ENCODE data around the gene KDM4C. TPM values are rescaled to one million over a fixed set of nuclear protein-coding genes. Genes with fewer than 3 reads are reported as not detected.

The KDM4C gene
- total RNA-seq, 1 donor from 2014 or later = 51.1 TPM

DNA sequence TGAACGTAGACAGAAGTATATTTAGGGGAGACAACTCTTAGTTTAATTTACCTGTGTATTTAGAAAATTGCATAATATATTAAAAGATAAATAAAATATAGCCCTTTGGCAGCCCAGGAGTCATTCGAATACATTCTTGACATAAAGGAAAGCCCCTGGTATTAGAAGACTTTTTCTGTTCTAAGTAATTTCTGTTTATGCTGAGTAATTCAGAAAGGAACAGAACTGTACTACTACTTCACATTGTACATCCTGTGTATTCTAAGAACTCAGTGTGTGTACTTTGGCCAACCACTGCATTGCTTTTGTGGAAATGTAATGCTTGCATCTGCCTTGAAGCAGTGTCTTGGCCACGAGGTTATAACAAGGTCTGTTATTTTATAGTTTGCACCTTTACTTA lies 136.4 kb downstream of the KDM4C start:
- DNase-seq (ENCODE audit: low spot score) (no peak), ATAC-seq (no peak)
- intact Hi-C loops (cut with DNase I) = no loop called here

DNA sequence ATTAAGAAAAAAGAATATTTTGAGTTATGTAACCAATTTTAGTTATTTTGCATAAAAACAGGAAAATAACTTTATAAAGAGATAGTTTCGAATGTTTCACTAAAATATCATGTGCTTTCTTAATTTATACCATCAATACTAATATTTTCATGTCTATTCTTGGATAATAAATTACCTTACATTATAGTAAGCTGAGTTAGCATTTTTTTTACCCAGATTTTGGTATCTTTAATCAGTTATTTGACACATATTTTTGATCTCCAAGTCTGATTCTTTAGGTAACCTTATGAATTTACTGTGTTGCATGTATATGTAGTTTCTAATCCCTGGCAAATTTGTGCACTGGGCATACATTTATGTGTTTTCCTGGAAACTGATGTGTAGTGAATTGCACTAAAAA lies 138.0 kb downstream of the KDM4C start:
- DNase-seq (ENCODE audit: low spot score) (no peak), ATAC-seq (no peak)
- intact Hi-C loops (cut with DNase I) = no loop called here

DNA sequence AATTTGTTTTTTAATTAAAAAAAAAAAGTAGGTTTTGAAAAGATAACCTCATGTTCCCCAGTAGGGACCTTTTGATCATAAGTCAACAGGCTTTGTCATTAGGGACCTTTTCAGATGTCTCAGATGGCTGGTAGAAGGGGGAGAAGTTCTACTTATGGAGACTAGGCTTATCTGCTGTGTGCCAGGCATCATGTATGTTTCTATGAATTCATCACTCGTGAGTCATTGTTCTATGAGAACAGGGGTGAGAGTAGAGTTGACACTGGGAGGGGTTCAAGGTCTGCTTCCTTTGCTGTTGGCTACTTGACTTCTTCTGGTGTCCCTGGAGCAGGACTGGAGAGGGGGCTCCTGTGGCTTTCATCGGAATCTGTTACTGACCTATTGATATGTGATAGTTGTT lies 138.8 kb downstream of the KDM4C start:
- ATAC-seq (no peak), DNase-seq (ENCODE audit: low spot score) (no peak)
- intact Hi-C loops (cut with DNase I) = no loop called here

DNA sequence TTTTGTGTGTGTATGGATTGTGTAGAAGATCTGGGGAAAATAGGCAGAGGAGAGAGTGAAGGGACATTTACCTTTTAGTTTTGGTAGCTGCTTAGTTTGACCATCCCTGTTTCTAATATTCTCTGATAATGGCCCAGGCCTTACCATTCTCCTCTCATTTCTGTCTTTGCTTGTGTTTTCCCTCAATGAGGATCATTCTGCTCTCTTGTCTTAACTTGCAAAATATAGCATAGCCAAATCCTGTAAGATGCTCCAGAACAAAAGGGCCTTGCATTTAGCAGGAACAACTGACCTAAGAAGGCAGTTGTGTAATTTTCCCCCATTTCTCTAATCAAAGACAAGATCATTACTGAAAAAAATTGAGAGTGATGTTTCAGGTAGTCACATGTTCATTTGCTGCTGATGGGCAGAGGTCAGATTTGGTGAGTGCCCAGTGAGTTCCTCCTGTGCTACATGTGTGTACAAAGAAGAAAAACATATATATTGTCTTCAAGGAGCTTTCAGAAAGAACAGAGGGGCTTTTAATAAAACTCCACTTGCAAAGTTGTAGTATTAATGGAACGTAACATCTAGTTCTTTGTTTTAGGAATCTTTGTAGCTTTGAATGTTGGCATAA lies 139.5 kb downstream of the KDM4C start:
- DNase-seq (ENCODE audit: low spot score) = no peak
- intact Hi-C loops (cut with DNase I) = no loop called here
- ATAC-seq = no peak

DNA sequence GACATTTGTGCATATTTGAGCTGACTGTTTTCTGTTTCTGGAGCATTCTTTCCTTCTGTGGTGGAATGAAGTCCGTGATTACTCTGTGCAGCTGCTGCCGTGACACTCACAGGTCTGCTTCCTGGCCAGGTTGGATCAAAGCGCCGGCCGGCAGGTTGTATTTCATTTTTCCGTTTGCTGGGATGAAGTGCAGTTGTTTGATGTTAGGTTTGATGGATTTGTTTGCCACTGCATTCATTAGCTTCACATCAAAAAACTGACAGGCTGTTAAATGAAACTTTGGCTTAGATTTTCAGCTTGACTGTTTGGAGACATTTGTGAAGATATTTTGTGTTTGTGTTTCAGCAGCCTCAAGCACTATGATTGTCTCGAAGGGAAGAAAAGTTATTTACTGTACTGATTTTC lies 140.1 kb downstream of the KDM4C start:
- no peak for ATAC-seq
- intact Hi-C loops (cut with DNase I) = no loop called here

DNA sequence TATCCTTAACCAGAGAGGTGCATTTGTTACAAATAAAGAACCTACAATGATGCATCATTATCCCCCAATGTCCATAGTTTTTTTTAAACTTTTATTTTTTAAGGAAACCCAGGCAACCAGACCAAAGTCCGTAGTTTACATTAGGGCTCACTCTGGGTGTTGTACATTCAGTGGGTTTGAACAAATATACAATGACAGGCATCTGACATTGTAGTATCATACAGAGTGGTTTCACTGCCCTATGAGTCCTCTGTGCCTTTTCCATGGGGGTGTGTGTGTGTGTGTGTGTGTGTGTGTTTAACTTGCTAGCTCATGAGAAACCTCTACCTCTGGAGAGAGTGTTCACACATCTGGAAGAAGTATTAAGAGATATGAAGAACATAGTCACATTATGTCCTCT lies 141.5 kb downstream of the KDM4C start:
- intact Hi-C loops (cut with DNase I) = no loop called here
- ATAC-seq = no peak

More for the DNA sequence above, 140.1 kb downstream of the KDM4C start:
- DNase-seq (ENCODE audit: low spot score) = no peak

DNA sequence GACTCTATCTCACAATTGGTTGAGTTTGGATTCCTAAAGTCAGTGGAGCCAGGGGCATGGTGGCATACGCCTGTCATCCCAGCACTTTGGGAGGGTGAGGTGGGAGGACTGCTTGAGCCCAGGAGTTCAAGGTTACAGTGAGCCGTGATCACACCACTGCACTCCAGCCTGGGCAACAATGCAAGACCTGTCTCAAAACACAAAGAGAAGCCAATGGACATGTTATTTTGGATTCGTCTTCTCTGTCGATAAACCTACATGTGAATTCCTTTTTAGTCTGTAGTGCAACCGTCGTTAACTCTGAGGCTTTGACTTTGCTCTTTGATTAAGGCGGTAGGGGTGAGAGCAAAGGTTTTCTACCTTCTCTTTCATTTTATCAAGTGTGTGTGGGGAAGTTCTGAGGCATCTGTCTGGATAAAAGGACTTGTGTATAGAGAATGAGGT lies 142.7 kb downstream of the KDM4C start:
- ATAC-seq = no peak
- no peak for DNase-seq (ENCODE audit: low spot score)
- intact Hi-C loops (cut with DNase I) = no loop called here

More for the DNA sequence above, 141.5 kb downstream of the KDM4C start:
- no peak for DNase-seq (ENCODE audit: low spot score)

DNA sequence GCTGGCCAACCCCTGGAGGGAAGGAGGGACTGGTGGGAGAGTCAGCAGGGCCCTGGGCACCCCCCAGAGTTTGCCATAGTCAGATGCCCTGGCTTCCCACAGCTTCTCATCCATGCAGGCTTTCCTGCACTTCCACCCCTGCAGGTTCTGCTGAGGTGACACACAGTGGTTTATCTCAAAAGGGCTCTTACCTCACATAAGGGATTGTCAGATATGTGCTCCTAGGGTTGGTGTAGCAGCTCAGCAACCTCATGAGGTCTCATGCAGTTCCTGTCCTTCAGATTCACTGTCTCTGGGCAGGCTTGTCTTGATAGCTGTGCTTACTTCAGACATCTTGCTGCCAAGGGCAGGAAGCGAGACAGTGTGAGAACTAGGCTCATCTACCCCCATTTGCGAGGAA lies 143.4 kb downstream of the KDM4C start:
- no peak for ATAC-seq
- no peak for DNase-seq (ENCODE audit: low spot score)
- intact Hi-C loops (cut with DNase I) = no loop called here

DNA sequence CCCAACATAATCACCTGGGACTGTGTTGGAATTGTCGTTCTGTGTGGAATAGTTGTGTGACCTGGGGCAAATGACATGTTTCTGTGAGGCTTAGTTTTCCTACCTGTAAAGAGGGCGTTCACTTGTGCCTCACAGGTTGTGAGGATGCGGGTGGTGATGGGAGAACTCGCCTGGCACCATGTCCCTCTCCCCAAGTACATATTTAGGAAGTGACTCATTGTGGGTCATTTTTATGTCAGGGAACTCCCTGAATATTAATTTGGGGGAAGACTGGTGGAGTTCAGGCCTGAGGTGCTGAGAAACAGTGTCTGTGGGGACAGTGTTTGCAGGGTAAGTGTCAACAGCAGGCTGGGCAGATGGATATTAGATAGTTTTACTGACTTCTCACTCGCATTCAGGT lies 144.7 kb downstream of the KDM4C start:
- ATAC-seq (no peak), DNase-seq (ENCODE audit: low spot score) (no peak)
- intact Hi-C loops (cut with DNase I) = no loop called here

DNA sequence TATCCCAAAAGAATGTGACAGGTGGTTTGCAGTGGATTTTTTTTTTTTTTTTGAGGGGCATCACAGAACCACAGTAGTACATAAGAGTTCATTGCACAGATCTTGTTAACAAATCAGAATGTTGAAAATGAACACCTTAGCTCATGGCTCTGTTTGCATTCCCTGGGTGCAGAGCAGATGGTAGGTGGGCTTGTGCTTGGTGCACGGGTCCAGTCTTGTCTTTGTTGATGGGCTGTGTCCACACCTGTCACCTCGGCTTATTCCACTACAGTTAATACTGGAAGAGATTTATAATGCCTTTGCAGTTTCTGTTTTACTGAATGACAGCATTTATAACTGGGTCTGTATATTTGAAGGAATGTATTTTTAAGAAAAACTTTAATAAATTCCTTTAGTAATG lies 146.6 kb downstream of the KDM4C start:
- DNase-seq (ENCODE audit: low spot score) (no peak), ATAC-seq (no peak)
- intact Hi-C loops (cut with DNase I) = no loop called here

DNA sequence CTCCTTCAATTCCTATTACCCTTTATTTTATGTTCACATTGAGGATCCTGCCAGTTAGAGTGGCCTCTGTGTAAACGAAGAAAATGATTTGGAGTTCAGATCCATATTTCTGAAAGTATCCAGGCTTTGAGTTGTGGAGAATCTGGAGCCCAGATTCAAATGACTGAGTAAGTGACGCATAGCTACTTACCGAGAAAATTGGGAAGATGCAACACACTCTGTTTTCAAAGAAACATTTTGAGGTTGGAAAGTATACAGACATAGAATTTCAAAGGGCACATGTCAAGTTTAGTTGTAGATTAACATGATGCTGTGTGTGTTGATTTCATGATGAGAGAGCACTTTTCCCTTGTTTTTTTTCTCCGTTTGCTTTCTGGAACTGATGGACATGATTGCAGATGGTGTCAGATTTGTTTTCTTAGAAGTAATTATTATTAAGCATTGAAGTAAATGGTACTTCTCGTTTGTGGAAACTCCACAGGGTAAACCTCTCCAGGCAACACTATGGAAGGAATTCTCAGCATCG lies 148.1 kb downstream of the KDM4C start:
- intact Hi-C loops (cut with DNase I) = no loop called here
- no peak for DNase-seq (ENCODE audit: low spot score)
- ATAC-seq = no peak

DNA sequence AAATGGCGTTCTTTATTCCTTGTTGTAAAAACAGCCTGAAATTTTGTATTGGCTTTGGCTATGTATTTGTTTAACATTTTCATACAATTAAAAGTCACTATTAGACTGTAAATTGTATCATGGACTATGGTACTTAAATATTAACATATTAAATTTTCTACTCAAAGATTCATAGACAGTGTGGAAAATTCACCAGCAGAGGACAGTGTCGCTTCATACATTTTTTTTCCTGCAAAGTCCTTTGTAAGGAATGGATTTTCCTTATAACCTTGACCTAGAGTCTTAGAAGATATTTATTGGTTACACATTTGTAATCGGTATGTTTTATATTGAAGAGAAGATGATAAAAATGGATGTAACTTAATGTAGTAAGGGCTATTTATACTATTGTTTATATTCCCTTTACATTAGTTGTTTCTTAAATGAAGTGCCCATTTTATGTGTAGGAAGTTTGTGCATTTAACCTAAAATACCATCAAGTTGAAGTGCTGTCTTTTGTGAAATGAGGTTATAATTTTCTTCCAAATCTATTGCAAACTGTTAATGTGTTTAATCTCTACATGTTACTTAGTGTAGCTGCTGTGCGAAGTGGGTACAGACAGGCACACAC lies 150.1 kb downstream of the KDM4C start:
- no peak for DNase-seq (ENCODE audit: low spot score)
- intact Hi-C loops (cut with DNase I) = no loop called here
- ATAC-seq = no peak

DNA sequence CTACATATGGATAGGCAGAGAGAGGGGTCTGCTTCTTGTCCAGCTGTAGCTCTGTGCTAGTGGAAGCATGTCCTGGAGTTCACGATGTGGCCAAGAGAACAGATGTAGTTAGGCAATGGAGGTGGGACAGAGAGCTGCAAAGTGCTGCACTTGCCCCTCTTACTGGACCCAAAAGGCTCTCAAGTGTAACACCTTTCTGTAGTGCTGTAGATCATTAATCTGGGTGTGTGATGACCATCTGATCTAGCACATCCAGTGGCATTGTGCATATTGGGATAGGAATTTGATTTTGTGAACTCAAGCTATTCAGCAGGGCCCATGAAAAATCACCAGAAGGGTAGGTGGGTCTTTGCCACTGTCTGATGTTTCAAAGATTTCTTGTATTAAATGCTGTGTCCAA lies 151.4 kb downstream of the KDM4C start:
- intact Hi-C loops (cut with DNase I) = no loop called here
- ATAC-seq (no peak), DNase-seq (ENCODE audit: low spot score) (no peak)

DNA sequence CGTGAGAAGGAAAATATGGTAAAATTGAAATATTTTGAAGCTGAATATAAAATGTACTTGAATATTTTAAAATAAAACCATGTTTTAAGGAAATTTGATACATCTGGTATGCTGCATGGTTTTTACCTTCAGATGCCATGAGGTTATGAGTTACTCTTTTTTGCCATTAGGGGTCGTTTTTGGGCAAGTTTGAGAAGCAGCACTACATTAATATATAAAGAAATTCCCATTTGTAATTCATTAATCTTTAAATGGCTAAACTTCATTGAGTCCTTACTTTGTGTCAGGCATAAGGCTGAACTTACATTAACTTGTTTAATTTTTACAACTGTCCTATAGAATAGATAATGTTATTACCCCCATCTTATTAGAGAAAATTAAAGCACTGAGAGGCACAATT lies 152.3 kb downstream of the KDM4C start:
- DNase-seq (ENCODE audit: low spot score) (no peak), ATAC-seq (no peak)
- intact Hi-C loops (cut with DNase I) = no loop called here

DNA sequence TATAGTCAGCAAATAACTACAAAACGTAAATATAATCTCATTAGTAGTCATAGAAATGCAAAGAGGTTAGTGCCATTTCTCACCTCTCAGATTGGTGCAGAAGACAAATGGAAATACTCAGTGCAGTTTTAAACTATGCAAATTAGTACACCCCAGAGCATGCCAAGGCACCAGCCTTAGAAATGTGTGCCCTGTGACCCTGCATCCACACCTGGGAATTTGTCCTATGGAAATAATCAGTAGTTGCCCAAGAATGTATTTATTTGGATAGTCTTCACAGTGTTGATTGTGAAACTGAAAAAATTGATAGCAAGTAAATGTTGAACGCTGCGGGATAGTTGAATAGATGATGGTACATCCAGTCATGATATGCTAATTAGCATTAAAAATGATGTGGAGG lies 152.7 kb downstream of the KDM4C start:
- DNase-seq (ENCODE audit: low spot score) = no peak
- no peak for ATAC-seq
- intact Hi-C loops (cut with DNase I) = no loop called here

DNA sequence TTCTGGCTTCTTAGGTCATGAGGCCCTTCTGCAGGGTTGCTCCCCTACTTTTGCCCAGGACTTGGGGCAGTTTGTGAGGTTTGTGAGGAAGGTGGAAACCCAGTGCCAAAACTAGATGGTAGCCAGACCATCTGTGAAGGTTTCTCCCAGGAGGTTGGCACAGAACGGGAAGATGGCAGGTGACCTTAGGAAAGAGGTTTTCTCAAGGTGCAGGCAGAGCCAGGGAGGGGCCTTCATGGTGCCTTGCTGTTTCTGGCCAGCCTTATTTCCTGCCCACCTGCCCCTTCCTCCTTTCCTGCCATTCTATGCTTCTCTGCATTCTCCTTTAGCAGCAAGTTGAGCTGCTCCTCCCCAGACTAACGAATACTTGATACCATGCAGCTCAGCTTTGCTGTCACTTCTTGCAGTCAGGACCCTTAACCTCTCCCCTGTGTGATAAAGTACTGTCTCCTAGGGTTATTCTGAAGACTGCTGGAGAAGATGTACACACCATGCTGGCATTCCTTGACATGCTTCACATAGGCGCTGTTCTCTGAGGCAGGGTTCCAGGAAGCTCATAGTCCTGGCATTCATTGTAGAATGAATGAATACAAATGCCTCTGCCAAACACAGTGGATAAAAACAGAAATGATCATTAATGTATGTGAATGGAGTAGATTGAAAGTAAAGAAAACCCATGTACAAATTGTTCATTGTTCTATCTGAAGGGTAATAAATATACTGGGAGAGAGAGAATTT lies 154.3 kb downstream of the KDM4C start:
- DNase-seq (ENCODE audit: low spot score) = no peak

DNA sequence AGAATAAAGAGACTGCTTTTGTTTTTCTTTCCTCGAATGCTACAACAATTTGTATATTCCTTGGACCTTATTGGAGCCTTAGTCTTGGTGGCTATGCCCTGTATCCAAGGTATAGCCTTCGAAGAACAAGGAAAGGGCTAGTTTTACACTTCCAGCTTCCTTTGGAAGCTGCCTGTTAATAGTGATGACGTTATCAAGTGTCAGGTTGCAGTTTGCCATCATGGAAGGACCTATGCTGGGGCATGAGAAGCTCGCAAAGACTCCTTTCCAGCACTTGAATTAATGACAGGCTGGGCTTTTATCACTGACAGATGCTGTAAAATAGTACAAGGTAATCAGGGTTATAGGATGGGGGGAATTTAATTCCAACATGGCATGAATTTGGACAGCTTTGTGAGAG lies 157.9 kb downstream of the KDM4C start:
- DNase-seq (ENCODE audit: low spot score) = no peak
- intact Hi-C loops (cut with DNase I) = no loop called here
- ATAC-seq = no peak

More for the DNA sequence above, 154.3 kb downstream of the KDM4C start:
- no peak for ATAC-seq
- intact Hi-C loops (cut with DNase I) = no loop called here

DNA sequence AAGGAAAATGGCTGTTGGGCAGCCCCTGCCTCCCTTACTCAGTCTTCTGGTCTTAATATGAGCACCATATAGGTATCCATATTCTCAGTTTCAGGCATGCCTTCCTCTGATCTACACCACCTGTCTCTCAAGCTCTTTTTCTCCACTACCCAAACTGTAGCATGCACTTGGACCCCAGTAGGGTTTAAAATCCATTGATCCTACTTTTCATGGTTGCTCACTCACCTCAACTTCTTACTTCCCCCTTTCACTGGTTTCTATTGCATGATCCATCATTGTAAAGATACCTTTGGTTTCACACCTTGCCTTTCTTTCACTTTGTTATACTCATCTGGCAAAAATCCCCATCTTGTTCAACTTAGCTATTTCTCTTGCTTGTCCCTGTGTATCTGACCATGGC lies 159.4 kb downstream of the KDM4C start:
- no peak for DNase-seq (ENCODE audit: low spot score)
- intact Hi-C loops (cut with DNase I) = no loop called here
- no peak for ATAC-seq

DNA sequence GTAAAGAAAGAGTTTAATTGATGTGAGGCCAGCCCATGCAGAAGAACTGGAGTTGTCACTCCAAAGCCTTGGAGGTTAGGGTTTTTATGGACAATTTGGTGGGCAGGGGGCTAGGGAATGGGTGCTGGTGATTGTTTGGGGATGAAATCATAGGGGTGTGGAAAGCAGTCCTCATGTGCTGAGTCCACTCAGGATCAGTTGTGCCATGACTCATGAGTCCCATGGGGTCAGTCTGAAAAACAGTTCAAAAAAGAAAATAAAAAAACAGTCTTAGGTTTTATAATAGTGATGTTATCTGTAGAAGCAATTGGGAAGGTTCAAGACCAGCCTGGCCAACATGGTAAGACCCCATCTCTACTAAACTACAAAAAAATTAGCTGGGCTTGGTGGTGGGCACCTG lies 162.3 kb downstream of the KDM4C start:
- ATAC-seq (no peak), DNase-seq (ENCODE audit: low spot score) (no peak)
- intact Hi-C loops (cut with DNase I) = no loop called here

DNA sequence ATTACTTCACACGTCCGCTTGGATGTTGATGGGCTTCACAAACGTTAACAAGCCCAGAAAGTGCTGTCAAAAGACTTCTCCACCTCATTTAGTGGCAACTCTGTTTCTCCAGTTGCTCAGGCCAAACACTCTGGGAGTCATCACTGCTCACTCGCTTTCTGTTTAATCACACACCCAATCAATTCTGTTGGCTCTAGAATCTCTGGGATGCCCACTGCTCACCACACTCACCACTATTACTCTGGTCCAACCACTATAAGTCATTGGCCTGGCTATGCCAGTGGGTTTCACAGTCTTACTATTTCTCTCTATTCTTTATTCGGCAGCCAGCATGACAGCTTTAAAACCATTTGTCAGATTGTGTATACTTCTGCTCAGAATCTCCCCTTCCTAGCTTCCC lies 163.5 kb downstream of the KDM4C start:
- no peak for DNase-seq (ENCODE audit: low spot score)
- intact Hi-C loops (cut with DNase I) = no loop called here
- ATAC-seq = no peak

Data from sciatic nerve (tissue), 2 donors.